Osteocyte (in vitro differentiated cells): ENCODE measurements around the gene GCN1. TPM values are rescaled to one million over a fixed set of nuclear protein-coding genes. Genes with fewer than 3 reads are reported as not detected.

Experiments used
- DNase-seq: peaks from one replicate; pipeline ENCODE4 v3.0.0; 2021; ENCODE audit warnings: mixed read lengths; ENCODE audit not compliant: unreplicated experiment; ENCODE audit errors: extremely low spot score
- H3K27ac Mint-ChIP-seq: one replicate; pipeline ENCODE4 v1.8.0; 2021; ENCODE audit warnings: mild to moderate bottlenecking, mixed read lengths; ENCODE audit not compliant: unreplicated experiment
- H3K27me3 Mint-ChIP-seq: one replicate; pipeline ENCODE4 v1.8.0; 2021; ENCODE audit warnings: mixed read lengths; ENCODE audit not compliant: unreplicated experiment
- H3K36me3 Mint-ChIP-seq: one replicate; pipeline ENCODE4 v1.8.0; 2021; ENCODE audit warnings: mixed read lengths; ENCODE audit not compliant: unreplicated experiment
- H3K4me1 Mint-ChIP-seq: one replicate; pipeline ENCODE4 v1.8.0; 2021; ENCODE audit warnings: mixed read lengths; ENCODE audit not compliant: unreplicated experiment
- H3K4me3 Mint-ChIP-seq: one replicate; pipeline ENCODE4 v1.8.0; 2021; ENCODE audit warnings: mild to moderate bottlenecking, moderate library complexity, mixed read lengths; ENCODE audit not compliant: unreplicated experiment
- H3K9me3 Mint-ChIP-seq: one replicate; pipeline ENCODE4 v1.8.0; 2021; ENCODE audit warnings: mixed read lengths; ENCODE audit not compliant: unreplicated experiment
- CTCF ChIP-seq: fragments of 200-600 bp; sonication (generic); IDR thresholded peaks from 2 replicates; pipeline ENCODE4 v1.5.0; 2021; ENCODE audit warnings: antibody characterized with exemption, mild to moderate bottlenecking, moderate library complexity
- total RNA-seq: library from RNA; stranded (reverse); gene quantifications from 2 replicates; pipeline ENCODE4 v1.2.1, GENCODE V29; 2021

Gene GCN1
- total RNA-seq, 1 donor from 2014 or later: 115 TPM

- H3K4me3 Mint-ChIP-seq: no peak overlapping the region
- TF ChIP-seq CTCF: no peak
- H3K27ac Mint-ChIP-seq: no peak overlapping the region
- no peaks in the 10 kb centered on the region for H3K27me3 Mint-ChIP-seq
- no peaks in the 10 kb centered on the region for H3K9me3 Mint-ChIP-seq
- peaks cover 20% of the 10 kb centered on the region for H3K4me1 Mint-ChIP-seq
- DNase-seq: no peak
- H3K36me3 Mint-ChIP-seq: peaks cover 20% of the 10 kb centered on the region
Observed at GRCh38 chr12:120190386-120190785, 4.1 kb downstream of the GCN1 start.

GRCh38 chr12:120186654-120187053 lies 7.9 kb downstream of the GCN1 start:
- no peaks in the 10 kb centered on the region for H3K27me3 Mint-ChIP-seq
- H3K27ac Mint-ChIP-seq: no peak overlapping the region
- peaks cover 43% of the 10 kb centered on the region for H3K36me3 Mint-ChIP-seq
- no peak for TF ChIP-seq CTCF
- H3K4me3 Mint-ChIP-seq: no peak overlapping the region
- peaks cover 1% of the 10 kb centered on the region for H3K4me1 Mint-ChIP-seq
- no peaks in the 10 kb centered on the region for H3K9me3 Mint-ChIP-seq
- no peak for DNase-seq

GRCh38 chr12:120183211-120183631 lies 11.3 kb downstream of the GCN1 start:
- Mint-ChIP-seq H3K9me3 (no peaks in the 10 kb centered on the region), H3K4me3 (no peak overlapping the region), H3K4me1 (no peaks in the 10 kb centered on the region), H3K27ac (no peak overlapping the region), H3K36me3 (peaks cover 48% of the 10 kb centered on the region), H3K27me3 (no peaks in the 10 kb centered on the region)
- DNase-seq: no peak
- no peak for TF ChIP-seq CTCF

GRCh38 chr12:120181991-120182631 lies 12.4 kb downstream of the GCN1 start:
- H3K36me3 Mint-ChIP-seq: peaks cover 55% of the 10 kb centered on the region

GRCh38 chr12:120180975-120181374 lies 13.5 kb downstream of the GCN1 start:
- DNase-seq: no peak
- TF ChIP-seq CTCF: no peak
- H3K4me1 Mint-ChIP-seq: no peaks in the 10 kb centered on the region
- no peak overlapping the region for H3K4me3 Mint-ChIP-seq
- H3K27ac Mint-ChIP-seq: no peak overlapping the region
- H3K36me3 Mint-ChIP-seq: peaks cover 55% of the 10 kb centered on the region
- H3K27me3 Mint-ChIP-seq: no peaks in the 10 kb centered on the region
- no peaks in the 10 kb centered on the region for H3K9me3 Mint-ChIP-seq

More at GRCh38 chr12:120181991-120182631, 12.4 kb downstream of the GCN1 start:
- H3K27ac Mint-ChIP-seq: no peak overlapping the region
- no peak for TF ChIP-seq CTCF
- H3K4me3 Mint-ChIP-seq: no peak overlapping the region
- no peaks in the 10 kb centered on the region for H3K9me3 Mint-ChIP-seq
- no peaks in the 10 kb centered on the region for H3K4me1 Mint-ChIP-seq
- no peaks in the 10 kb centered on the region for H3K27me3 Mint-ChIP-seq
- DNase-seq: no peak
